Common myeloid progenitor, CD34-positive (primary cell): ENCODE results near the gene LRRC4C.

Experiments used
- CTCF ChIA-PET: fragments of 350-600 bp; sonication (Branson Sonifier 250); formaldehyde crosslinking; loops from one replicate; lab custom pipeline; 2021; ENCODE audit warnings: antibody characterized with exemption; lab: Charles Lee
- POLR2A ChIA-PET: fragments of 350-600 bp; sonication (Branson Sonifier 250); formaldehyde crosslinking; loops from one replicate; lab custom pipeline; 2021; ENCODE audit warnings: antibody characterized with exemption; lab: Charles Lee
- DNase-seq, 3 donors: peaks; one replicate each; pipeline versions ENCODE4 v3.0.0 to v3.0.0-alpha.2; 2013
- H3K27ac ChIP-seq, 2 experiments: 1 replicate in 1 of 2; 2 replicates in 1 of 2; pipeline ENCODE4 v1.7.0; 2013; ENCODE audit warnings: inconsistent platforms in 2 of 2, low read length in 2 of 2, mild to moderate bottlenecking in 2 of 2, low read depth in 1 of 2, moderate library complexity in 1 of 2; ENCODE audit not compliant: severe bottlenecking in 2 of 2, insufficient read depth in 1 of 2, poor library complexity in 1 of 2
- H3K27me3 ChIP-seq, 5 experiments: replicated peaks in 2 of 5; 1 replicate in 3 of 5; 2 replicates in 2 of 5; pipeline versions ENCODE4 v1.6.1 to v1.7.0; 2013; ENCODE audit warnings: low read length in 4 of 5, mild to moderate bottlenecking in 2 of 5, moderate library complexity in 2 of 5, inconsistent platforms in 1 of 5; ENCODE audit not compliant: insufficient read depth in 5 of 5, control insufficient read depth in 4 of 5
- H3K36me3 ChIP-seq, 4 experiments: 1 replicate in 2 of 4; 2 replicates in 2 of 4; pipeline versions ENCODE4 v1.6.1 to v1.7.0; 2013; ENCODE audit warnings: low read length in 3 of 4, control low read depth in 1 of 4, mild to moderate bottlenecking in 1 of 4; ENCODE audit not compliant: control insufficient read depth in 4 of 4, insufficient read depth in 4 of 4
- H3K4me1 ChIP-seq, 4 experiments: 1 replicate in 3 of 4; 2 replicates in 1 of 4; pipeline versions ENCODE4 v1.6.1 to v1.7.1; 2013; ENCODE audit warnings: low read length in 3 of 4, mild to moderate bottlenecking in 3 of 4, control low read depth in 1 of 4, inconsistent platforms in 1 of 4, moderate library complexity in 1 of 4; ENCODE audit not compliant: control insufficient read depth in 4 of 4, insufficient read depth in 4 of 4; ENCODE audit errors: control extremely low read depth in 1 of 4
- H3K4me3 ChIP-seq, 7 experiments: 1 replicate in 4 of 7; 2 replicates in 3 of 7; pipeline versions ENCODE4 v1.5.1 to v1.7.0; 2013; ENCODE audit warnings: mild to moderate bottlenecking in 7 of 7, low read length in 6 of 7, moderate library complexity in 6 of 7, inconsistent platforms in 2 of 7, low read depth in 2 of 7, control low read depth in 1 of 7; ENCODE audit not compliant: insufficient read depth in 4 of 7, control insufficient read depth in 1 of 7; ENCODE audit errors: extremely low read depth in 1 of 7
- H3K9me3 ChIP-seq, 5 experiments: 1 replicate in 4 of 5; 2 replicates in 1 of 5; pipeline versions ENCODE4 v1.6.1 to v1.7.1; 2013; ENCODE audit warnings: low read length in 4 of 5, mild to moderate bottlenecking in 2 of 5, inconsistent platforms in 1 of 5, low read depth in 1 of 5, moderate library complexity in 1 of 5; ENCODE audit not compliant: control insufficient read depth in 4 of 5, insufficient read depth in 2 of 5; ENCODE audit errors: control extremely low read depth in 1 of 5
- WGBS: methylation state at CpG from one replicate; pipeline ENCODE4 v1.1.5; 2013; ENCODE audit not compliant: insufficient coverage; 5-methylcytosine and 5-hydroxymethylcytosine counted together

Gene LRRC4C

GRCh38 chr11:40161854-40162410 is 1297.5 kb downstream of the LRRC4C start:
- Histone ChIP-seq H3K4me3 (no peak overlapping the region), H3K4me1 (no peaks in the 10 kb centered on the region), H3K36me3 (no peaks in the 10 kb centered on the region), H3K27me3 (no peaks in the 10 kb centered on the region), H3K27ac (no peak overlapping the region), H3K9me3 (peaks cover 0 to 10% (median 0%) of the 10 kb centered on the region in 5 experiments)
- no peak for DNase-seq
- 100% methylated on average over 2 of the region's 5 CpGs for WGBS
- CTCF ChIA-PET: interaction anchor here (1.1 kb wide), 1 partner anchor 306 kb away, joined by 3 read pairs; no protein-coding TSS in a partner anchor
- POLR2A ChIA-PET: no interaction called here

- Histone ChIP-seq H3K9me3 (peaks cover 0 to 7% (median 0%) of the 10 kb centered on the region in 5 experiments), H3K36me3 (no peaks in the 10 kb centered on the region), H3K4me1 (no peaks in the 10 kb centered on the region), H3K4me3 (no peak overlapping the region), H3K27me3 (no peaks in the 10 kb centered on the region), H3K27ac (no peak overlapping the region)
- ChIA-PET CTCF (no interaction called here), POLR2A (no interaction called here)
- DNase-seq: no peak
- 83% methylated on average over 2 of the region's 3 CpGs for WGBS
Measured at GRCh38 chr11:40160418-40160817, 1299.0 kb downstream of the LRRC4C start.

- Histone ChIP-seq H3K4me1 (no peaks in the 10 kb centered on the region), H3K36me3 (no peaks in the 10 kb centered on the region), H3K27me3 (peaks cover 0 to 1% (median 0%) of the 10 kb centered on the region in 5 experiments), H3K9me3 (peaks cover 0 to 9% (median 2%) of the 10 kb centered on the region in 5 experiments), H3K4me3 (no peak overlapping the region), H3K27ac (no peak overlapping the region)
- ChIA-PET POLR2A (no interaction called here), CTCF (no interaction called here)
- peak in 1 of 3 donors; percentile 2 for DNase-seq
Measured at GRCh38 chr11:40149721-40150120, 1309.7 kb downstream of the LRRC4C start.

- 90% methylated on average over 2 of the region's 5 CpGs for WGBS
- no peak overlapping the region for H3K4me3 ChIP-seq
- no peaks in the 10 kb centered on the region for H3K4me1 ChIP-seq
- ChIA-PET POLR2A (no interaction called here), CTCF (interaction anchor here (1.3 kb wide), 1 partner anchor 24 kb away, joined by 4 read pairs; no protein-coding TSS in a partner anchor)
- H3K9me3 ChIP-seq: no peaks in the 10 kb centered on the region
- peak in 2 of 3 donors; percentile 5 to 20 for DNase-seq
- no peaks in the 10 kb centered on the region for H3K27me3 ChIP-seq
- no peaks in the 10 kb centered on the region for H3K36me3 ChIP-seq
- H3K27ac ChIP-seq: no peak overlapping the region
Measured at GRCh38 chr11:40140560-40140959, 1318.9 kb downstream of the LRRC4C start.

GRCh38 chr11:40139536-40139935 is 1319.9 kb downstream of the LRRC4C start:
- ChIA-PET POLR2A (no interaction called here), CTCF (interaction anchor here (0.9 to 1.3 kb wide), 3 partner anchors 10 to 768 kb away, joined by 3 to 4 read pairs (median 4); no protein-coding TSS in a partner anchor)
- Histone ChIP-seq H3K27ac (no peak overlapping the region), H3K4me3 (no peak overlapping the region), H3K4me1 (no peaks in the 10 kb centered on the region), H3K27me3 (no peaks in the 10 kb centered on the region), H3K36me3 (no peaks in the 10 kb centered on the region), H3K9me3 (no peaks in the 10 kb centered on the region)
- DNase-seq: no peak
- 100% methylated on average over 2 of the region's 2 CpGs for whole genome bisulfite sequencing

- no peaks in the 10 kb centered on the region for H3K4me1 ChIP-seq
- no peak overlapping the region for H3K4me3 ChIP-seq
- H3K36me3 ChIP-seq: no peaks in the 10 kb centered on the region
- ChIA-PET CTCF (interaction anchor here (0.9 to 1.3 kb wide), 3 partner anchors 9 to 767 kb away, joined by 3 to 4 read pairs (median 4); no protein-coding TSS in a partner anchor), POLR2A (no interaction called here)
- 100% methylated on average over 2 of the region's 3 CpGs for WGBS
- H3K27me3 ChIP-seq: no peaks in the 10 kb centered on the region
- no peak for DNase-seq
- H3K9me3 ChIP-seq: no peaks in the 10 kb centered on the region
- H3K27ac ChIP-seq: no peak overlapping the region
Measured at GRCh38 chr11:40139066-40139465, 1320.4 kb downstream of the LRRC4C start.

- no peaks in the 10 kb centered on the region for H3K4me1 ChIP-seq
- no peaks in the 10 kb centered on the region for H3K36me3 ChIP-seq
- ChIA-PET CTCF (no interaction called here), POLR2A (no interaction called here)
- no CpG with 5 or more reads among the region's 1 CpG for WGBS
- H3K9me3 ChIP-seq: no peaks in the 10 kb centered on the region
- H3K27ac ChIP-seq: no peak overlapping the region
- no peak overlapping the region for H3K4me3 ChIP-seq
- DNase-seq: no peak
- H3K27me3 ChIP-seq: no peaks in the 10 kb centered on the region
Measured at GRCh38 chr11:40134820-40135570, 1324.5 kb downstream of the LRRC4C start.
